GM21723 (cell line): ENCODE data around the gene ACSS1.

ENCODE experiments used
- ATAC-seq: cut with Tn5 transposase; IDR thresholded peaks from one replicate; pipeline ENCODE4 v1.9.1; 2021; ENCODE audit warnings: mild to moderate bottlenecking, moderate library complexity; ENCODE audit not compliant: unreplicated experiment

ACSS1 gene

DNA sequence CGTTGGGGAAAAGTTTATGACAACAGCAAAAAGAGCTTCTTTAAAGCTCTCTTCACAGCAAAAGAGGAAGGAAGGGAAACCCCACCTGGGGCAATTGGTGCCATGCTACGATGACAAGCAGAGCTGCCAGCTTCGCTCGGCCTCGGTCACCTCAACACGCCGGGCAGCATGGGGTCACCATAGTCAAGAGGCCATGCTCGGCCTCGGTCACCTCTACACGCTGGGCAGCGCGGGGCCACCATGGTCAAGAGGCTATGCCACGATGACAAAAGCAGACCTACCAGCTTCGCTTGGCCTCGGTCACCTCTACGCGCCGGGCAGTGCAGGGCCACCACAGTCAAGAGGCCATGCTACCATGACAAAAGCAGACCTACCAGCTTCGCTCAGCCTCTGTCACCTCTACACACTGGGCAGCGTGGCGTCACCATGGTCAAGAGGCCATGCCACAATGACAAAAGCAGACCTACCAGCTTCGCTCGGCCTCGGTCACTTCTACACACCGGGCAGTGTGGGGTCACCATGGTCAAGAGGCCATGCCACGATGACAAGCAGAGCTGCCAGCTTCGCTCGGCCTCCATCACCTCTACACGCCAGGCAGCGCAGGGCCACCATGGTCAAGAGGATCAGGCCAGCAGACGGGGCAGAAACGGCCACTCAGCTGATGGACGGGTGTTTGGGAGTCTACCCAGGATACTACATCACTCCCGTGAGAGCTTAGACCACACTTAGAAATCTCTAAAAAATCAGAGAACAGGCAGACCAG, 77.5 kb downstream of the ACSS1 start:
- ATAC-seq = no peak

DNA sequence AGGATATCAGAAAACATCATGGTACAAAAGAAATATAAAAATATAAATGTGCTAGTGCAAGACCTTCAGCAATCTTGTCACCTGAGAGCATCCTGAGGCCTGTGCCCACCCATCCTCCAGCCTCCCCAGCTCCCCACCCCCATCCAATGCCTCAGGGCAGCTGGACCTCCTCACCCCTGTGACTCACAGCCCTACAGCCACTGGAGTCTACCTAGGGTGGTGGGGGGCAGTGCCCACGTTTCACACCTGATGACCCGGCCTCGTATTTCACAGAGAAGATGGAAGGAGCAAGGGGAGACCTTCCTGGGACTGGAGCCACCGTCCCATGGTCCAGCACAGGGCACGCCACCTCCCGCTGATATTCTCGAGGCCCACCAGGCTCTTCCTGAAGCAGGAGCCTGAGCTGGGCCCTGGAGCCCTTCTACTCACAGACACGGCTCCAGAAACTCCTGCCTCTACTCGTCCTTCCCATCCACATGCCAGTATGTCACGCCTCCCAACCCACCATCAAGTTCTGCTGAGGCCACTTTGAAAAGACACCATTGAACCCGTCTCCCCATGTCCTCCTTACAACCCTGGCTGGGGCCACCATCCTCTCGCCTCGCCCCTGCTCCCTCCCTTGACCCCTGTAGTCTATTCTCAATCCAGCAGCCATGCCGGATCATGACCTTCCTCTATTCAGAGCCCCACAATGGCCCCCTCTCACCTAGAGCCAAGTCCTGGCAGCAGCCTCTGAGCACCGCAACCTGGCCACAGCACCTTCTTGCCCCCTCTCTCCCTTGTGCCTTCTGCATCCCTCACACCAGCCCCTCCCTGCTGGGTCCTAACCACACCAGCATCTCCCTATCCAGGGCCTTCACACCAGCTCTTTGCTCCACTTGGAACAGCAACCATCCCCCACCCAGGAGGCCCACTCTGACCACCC, 78.6 kb downstream of the ACSS1 start:
- ATAC-seq = no peak

DNA sequence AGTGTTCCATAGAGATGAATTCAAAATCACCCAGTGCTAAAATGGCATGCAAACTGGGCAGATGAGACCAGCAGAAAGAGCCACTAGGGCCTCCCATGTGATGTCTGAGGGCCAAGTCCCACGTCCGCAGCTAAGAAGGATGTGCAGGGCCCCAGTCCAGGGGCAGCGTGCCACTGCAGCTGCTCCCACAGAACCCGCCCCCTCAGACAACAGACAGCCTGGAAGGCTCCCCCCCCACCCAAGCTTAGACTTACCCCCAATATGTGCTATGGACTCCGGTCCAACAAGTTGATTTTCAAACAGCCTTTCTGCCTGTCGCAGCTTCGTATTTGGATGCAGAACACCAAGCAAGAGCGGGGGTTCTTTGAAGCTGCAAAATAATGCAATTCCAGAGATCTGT, 79.4 kb downstream of the ACSS1 start:
- no peak for ATAC-seq

DNA sequence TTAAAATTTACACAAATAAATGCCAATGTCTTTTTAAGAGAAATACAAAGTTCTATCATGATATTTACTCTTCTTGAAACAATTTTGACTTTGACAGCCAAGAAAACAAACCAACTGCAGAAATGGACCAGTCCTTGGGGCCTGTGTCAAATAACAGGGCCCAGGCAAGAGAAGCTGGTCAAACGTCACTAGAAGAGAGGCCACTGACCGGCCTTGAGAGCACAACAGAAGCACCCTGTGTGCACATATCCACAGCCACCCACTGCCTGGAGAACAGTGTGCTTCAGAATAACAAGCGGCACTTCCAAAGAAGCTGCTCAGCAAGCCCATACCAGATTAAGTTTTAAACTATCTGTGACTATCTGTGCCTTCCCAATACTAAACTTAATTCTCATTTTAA, 80.1 kb downstream of the ACSS1 start:
- no peak for ATAC-seq

DNA sequence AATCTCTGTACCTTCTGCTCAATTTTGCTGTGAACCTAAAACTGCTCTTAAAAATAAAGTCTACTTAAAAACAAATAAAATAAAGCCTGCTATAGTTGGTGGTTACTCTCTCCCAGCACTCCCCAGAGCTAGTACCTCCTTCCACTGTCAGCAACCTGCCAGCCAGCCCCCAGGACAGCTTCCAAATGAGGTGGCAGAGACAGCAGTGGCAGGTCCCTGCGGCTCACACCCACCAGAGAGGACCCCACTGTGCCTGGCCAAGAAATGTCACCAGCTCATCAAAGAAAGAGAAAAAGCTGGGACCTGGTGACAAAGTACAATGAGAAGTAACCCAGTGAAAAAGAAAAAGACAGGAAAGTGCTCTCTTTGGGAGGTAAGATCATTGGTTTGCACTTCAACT, 80.6 kb downstream of the ACSS1 start:
- ATAC-seq = no peak

DNA sequence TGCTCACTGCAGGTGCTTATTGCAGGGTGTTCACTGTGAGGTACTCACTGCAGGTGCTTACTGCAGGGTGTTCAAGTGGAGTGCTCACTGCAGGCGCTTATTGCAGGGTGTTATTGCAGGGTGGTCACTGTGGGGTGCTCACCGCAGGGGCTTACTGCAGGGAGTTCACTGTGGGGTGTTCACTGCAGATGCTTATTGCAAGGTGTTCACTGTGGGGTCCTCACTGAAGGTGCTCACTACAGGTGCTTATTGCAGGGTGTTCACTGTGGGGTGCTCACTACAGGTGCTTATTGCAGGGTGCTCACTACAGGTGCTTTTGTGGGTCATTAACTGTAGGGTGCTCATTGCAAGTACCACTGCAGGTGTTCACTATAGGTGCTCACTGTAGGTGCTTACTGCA, 85.6 kb downstream of the ACSS1 start:
- no peak for ATAC-seq

DNA sequence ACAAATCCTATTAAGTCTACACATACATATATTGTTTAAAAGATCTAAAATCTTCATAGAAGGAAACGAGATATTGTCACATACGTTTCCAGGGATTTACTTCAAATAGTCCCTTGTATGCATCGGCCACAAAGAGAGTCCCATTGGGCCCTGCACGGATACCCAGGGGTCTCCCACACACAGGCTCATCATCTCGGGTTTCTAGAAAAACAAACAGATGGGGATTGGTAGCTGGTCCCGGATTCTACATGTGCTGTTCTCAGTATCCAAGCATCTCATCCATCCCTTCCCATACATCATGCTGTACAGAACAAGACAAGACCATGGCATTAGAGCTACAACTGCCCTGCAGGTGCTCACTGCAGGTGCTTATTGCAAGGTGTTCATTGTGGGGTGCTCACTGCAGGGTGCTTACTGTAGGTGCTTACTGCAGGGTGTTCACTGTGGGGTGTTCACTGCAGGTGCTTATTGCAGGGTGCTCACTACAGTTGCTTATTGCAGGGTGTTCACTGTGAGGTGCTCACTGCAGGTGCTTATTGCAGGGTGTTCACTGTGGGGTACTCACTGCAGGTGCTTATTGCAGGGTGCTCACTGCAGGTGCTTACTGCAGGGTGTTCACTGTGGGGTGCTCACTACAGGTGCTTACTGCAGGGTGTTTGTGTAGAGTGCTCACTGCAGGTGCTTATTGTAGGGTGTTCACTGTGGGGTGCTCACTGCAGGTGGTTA, 86.4 kb downstream of the ACSS1 start:
- ATAC-seq = no peak

DNA sequence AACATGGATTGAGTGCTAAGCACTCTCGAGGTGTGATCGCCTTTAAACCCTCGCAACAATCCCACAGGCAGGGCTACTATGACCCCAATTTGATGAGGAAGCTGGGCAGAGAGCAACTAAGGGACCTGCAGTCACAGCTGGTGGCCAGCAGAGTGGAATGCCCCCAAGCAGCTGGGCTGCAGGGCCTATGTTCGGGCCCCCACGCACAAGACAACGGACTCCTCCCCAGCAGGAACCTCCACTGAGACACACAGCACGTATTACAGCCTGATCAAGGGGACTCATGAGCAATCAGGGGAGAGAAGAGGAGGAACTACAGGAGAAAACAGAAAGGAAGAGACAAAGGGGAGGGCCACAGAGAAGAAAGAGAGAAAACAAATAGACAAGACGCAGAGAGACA, 87.2 kb downstream of the ACSS1 start:
- no peak for ATAC-seq

DNA sequence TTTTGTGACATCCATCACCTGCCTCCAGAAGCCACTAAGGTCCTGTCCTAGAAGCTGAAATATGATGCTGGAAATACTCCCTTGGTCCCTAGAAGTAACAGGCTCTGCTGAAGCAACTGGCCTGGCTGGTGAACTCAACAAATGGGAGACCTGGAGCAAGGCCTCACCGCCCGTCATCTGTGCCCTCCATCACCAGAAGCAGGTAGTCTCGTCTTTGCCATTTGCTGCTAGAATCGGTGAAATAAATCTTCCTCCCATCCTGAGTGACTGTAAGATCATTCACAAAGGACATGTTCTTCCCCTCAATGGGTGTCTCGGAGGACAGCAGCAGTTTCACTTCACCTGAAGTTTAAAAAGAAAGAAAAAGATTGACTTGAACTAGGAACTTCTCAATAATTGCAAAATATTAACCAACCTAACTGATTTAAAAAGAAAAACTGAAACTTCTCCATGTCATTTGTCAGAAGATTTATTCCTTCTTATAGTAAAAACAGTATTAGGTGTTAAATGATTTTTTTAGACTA, 87.8 kb downstream of the ACSS1 start:
- no peak for ATAC-seq

DNA sequence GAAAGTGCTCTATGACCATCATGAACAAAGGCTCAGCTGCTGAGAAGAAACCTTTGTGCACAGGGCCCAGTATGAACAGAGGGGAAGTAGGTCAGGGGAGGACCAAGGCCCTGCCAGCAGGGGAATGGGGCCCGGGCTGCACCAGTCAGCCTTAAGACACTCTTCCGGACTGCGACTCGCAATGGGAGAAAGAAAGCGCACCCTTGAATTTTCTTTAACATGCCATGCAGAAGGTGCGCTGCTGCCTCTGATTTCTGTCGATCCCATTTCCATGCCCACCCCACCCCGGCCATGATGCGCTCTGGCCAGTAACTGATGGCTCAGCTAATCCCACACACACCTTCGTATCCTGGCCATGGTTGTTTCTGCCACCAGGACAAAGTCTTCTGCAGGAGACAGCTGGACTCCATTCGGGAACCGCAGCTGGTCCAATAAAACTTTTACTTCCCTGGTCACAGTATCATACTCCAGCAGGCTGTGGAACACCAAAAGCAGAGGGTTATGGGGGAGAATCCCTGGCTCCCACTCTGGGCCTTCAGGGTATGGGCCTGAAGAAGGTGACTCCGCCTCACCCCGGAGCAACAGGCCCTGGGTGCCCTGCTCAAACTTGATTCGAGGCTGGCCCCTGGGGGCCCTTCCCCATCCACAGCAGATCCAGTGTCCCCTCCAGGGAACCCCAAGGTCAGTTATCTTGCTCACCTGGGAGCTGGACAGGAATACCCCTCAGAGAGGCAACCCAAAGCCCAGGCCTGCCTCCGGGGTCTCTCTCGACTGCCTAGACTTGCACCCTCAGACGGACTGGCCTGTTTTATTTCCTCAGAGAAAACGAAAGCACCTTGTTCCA, 88.5 kb downstream of the ACSS1 start:
- ATAC-seq = no peak

DNA sequence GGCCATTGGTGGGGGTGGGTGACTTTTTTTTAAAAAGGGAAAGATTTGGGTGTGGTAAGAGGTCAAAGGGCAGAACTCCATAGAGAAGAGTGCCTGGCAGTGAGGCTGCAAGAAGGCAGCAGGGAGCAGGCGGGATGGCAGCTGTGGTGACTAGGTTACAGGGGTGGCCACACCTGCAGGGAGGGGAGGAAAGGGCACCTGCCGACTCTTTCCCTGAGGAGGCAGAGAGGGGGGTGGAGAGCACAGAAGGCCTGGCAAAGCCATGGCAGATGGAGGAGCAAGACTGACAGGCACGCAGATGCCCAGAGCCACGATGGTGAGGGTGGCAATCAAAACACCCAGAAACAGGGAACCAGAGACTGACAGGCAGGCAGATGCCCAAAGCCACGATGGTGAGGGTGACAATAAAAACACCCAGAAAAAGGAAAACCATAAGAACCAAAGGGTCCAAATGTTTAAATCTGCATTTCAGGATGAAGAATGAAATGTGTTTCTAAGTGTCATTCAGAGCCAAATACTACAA, 89.6 kb downstream of the ACSS1 start:
- ATAC-seq = no peak

DNA sequence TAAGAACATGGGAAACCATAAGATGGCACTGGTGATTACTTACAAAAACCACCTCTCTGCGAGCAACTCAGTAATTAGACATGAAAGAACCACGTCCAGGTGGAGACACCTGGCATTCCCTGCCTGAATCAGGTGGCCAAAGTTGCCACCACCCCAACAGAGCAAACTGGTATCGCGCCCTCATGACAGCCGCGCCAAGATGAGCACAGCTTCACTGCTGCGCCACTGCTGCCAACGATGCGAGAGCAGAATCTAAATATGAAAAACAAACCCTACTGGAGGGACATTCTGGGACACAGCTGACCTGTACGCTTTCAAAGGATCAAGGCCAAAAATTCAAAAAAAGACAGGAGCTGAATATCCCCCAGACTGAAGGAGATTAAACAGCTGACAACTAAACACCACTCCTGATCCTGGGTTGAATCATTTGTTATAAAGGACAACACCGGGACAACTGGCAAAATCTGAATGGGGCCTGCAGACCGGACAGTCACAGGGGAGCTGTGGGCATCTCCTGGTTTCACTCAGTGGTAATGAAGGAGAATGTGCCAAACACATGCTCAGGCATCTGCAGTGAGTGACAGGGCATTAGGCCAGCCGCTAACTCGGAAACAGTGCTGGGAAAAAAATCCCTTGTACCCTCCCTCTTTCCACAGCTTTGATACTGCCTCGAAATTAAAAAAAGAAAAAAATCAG, 91.5 kb downstream of the ACSS1 start:
- ATAC-seq = no peak

DNA sequence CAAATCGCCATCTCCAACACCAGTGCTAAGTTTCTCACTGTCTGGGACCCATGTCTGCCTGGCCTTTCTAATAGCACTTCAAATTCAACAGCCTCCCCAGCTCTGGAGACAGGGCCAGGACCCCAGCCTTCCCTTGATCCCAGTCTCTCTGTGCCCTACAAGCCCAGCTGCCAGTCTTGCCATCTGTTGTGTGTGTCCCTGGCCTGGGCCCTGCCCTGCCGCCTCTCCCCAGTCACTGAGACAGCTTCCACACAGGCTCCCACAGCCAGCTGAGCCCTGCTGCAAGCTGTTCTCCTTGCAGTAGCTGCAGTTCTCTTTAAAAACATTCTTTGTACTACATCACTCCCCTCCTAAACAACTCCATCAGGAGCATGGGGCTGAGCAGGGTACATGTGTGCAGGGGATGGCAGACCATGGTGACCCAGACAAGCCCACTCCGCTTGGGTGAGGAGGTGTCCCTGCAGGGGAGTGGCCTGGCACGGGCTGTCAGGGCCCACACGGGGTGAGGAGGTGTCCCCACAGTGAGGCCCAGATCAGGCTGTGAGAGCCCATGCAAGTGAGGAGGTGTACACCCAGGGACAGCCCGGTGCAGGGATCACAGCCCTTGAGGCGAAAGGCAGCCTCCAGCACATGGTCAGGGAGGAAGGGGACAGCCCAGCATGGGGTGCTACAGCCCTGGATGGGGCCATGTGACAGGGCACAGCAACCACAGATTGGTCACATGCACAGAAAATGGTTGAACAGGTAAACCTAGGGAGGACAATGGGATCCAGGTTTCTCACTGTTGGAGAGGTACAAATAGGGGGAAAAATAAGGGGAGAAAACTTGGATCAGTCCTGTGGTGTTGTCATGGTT, 92.6 kb downstream of the ACSS1 start:
- ATAC-seq = no peak

DNA sequence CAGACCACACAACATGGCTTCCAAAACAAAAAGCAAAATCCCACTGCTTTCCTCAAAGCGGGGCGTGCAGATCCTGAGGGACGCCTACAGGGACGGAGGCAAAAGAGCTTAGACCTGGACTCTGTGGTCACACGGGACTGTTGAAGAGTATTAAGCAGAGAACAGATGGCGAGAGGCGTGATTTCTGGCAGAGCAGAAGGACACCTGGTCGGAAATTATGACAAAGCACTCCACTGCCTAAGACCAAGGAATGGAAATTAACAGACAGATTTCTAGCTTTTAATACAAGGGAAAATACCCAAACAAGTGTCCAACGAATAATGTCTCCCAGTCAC, 93.5 kb downstream of the ACSS1 start:
- no peak for ATAC-seq

DNA sequence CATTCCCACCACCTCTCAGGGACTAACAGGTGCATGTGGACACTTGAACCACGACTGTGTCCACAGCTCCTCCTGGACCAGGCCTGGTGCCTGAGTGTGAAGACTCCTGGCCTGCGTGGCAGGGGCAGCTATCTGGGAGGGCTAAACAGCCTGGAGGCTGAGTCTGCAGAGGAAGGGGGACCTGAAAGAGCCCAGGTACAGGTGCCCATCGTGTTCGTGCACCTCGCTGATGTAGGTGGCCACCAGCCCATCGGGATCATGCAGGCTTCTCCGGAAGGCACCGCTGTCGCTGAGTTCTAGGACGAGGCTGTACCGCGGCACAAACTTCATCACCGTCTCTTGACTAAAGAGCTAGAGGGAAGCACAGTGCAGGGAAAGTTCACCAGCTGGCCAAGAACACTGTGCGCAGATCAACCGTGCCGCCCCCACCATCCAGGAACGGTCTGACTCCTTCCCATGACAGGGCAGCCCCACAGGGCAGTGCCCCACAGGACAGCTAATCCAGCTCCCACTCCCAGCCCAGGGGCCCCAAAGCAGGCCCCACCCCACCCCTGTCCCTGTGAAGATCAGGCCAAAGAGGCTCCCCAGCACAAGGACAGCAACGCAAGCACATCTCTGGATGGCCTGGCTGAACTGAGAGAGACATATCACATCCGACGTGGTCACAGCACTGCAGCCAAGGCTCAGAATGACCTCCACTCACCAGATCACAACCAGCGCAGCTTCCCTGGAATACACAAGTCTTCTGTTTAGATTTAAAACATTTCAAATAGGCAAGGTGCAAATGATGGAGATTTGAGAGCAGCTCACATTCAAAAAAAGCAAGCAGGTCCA, 94.0 kb downstream of the ACSS1 start:
- no peak for ATAC-seq

DNA sequence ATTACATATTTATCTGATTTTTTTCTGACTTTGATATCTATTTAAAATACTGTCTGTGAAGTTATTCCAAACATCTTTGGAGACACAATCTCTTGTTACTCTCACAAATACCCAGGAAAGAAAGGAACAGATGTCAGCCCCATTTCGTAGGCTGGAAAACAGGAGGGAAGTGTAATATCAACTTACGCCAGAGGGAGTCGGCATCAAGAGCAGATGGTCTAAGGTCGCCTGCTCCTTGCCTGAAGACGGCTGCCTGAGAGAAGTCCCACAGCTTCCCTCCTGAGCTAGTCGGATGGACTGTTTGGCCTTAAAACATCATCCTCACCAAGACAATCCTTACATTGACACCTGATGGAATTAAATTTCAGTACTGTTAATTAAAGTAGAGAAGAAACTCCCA, 95.4 kb downstream of the ACSS1 start:
- no peak for ATAC-seq

DNA sequence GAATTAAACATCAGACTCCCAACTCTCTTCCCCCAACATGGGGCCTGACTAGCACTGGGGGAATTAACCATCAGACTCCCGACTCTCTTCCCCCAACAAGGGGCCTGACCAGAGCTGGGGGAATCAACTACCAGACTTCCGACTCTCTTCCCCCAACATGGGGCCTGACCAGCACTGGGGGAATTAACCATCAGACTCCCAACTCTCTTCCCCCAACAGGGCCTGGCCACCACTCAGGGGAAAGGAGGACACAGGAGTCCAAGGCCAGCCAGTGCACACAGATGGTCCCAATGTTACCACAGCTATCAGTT, 95.8 kb downstream of the ACSS1 start:
- ATAC-seq = no peak
